Upper lobe of left lung (tissue), 4 donors: ENCODE measurements around the gene HPSE2.

Source experiments
- CTCF ChIP-seq, 6 experiments: fragments of 450-650 bp in 4 of 6; fragments of 200-600 bp in 2 of 6; sonication (generic) in 2 of 6; IDR thresholded peaks; one replicate each; pipeline ENCODE4 v1.5.1; 2016 to 2019; ENCODE audit warnings: antibody characterized with exemption in 6 of 6
- POLR2A ChIP-seq, 4 donors: fragments of 450-650 bp; IDR thresholded peaks; one replicate each; pipeline ENCODE4 v1.5.1; 2016 to 2017; ENCODE audit warnings: antibody characterized with exemption in 4 of 4, mild to moderate bottlenecking in 2 of 4

GRCh38 chr10:98415731-98416119 is 819.9 kb downstream of the HPSE2 start:
- no peak for TF ChIP-seq CTCF (IDR thresholded peaks at IDR 0.05)
- TF ChIP-seq POLR2A (IDR thresholded peaks at IDR 0.05), result no peak
